Smooth muscle cell (in vitro differentiated cells): ENCODE results near the gene RAX2. TPM values are rescaled to one million over a fixed set of nuclear protein-coding genes. Genes with fewer than 3 reads are reported as not detected.

Experiments
- DNase-seq: peaks from one replicate; lab custom pipeline; 2025; ENCODE audit not compliant: unreplicated experiment; lab: John Stamatoyannopoulos, UW
- H2AFZ ChIP-seq: fragments of 200-600 bp; sonication (generic); 2 replicates; pipeline ENCODE4 v1.6.0; 2016; ENCODE audit warnings: antibody characterized with exemption, low read depth, mild to moderate bottlenecking
- H3F3A ChIP-seq: fragments of 200-600 bp; sonication (generic); 2 replicates; pipeline ENCODE4 v1.6.0; 2017; ENCODE audit warnings: antibody characterized with exemption, low read depth
- H3K27ac ChIP-seq: fragments of 200-600 bp; sonication (generic); 2 replicates; pipeline ENCODE4 v1.5.1; 2016; ENCODE audit warnings: low read depth, mild to moderate bottlenecking
- H3K27me3 ChIP-seq: fragments of 200-600 bp; sonication (generic); 2 replicates; pipeline ENCODE4 v1.6.1; 2016; ENCODE audit warnings: low read depth, mild to moderate bottlenecking
- H3K36me3 ChIP-seq: fragments of 200-600 bp; sonication (generic); 2 replicates; pipeline ENCODE4 v1.5.1; 2016; ENCODE audit warnings: low read depth
- H3K4me1 ChIP-seq: fragments of 200-600 bp; sonication (generic); 2 replicates; pipeline ENCODE4 v1.5.1; 2016; ENCODE audit warnings: low read depth
- H3K4me2 ChIP-seq: fragments of 200-600 bp; sonication (generic); 2 replicates; pipeline ENCODE4 v1.6.0; 2016; ENCODE audit warnings: mild to moderate bottlenecking
- H3K4me3 ChIP-seq: fragments of 200-600 bp; sonication (generic); 2 replicates; pipeline ENCODE4 v1.5.1; 2016; ENCODE audit warnings: mild to moderate bottlenecking
- H3K79me2 ChIP-seq: fragments of 200-600 bp; sonication (generic); 2 replicates; pipeline ENCODE4 v1.6.0; 2016; ENCODE audit warnings: low read depth, mild to moderate bottlenecking
- H3K9ac ChIP-seq: fragments of 200-600 bp; sonication (generic); 2 replicates; pipeline ENCODE4 v1.6.0; 2016; ENCODE audit warnings: low read depth
- H3K9me3 ChIP-seq: fragments of 200-600 bp; sonication (generic); replicated peaks from 2 replicates; pipeline ENCODE4 v1.5.1; 2016; ENCODE audit warnings: low read depth
- H4K20me1 ChIP-seq: fragments of 200-600 bp; sonication (generic); 2 replicates; pipeline ENCODE4 v1.6.0; 2016; ENCODE audit warnings: low read depth
- CTCF ChIP-seq: fragments of 200-600 bp; sonication (generic); IDR thresholded peaks from 2 replicates; pipeline ENCODE4 v1.5.1; 2017; ENCODE audit warnings: borderline replicate concordance, mild to moderate bottlenecking, antibody characterized with exemption; ENCODE audit not compliant: insufficient read depth, poor library complexity, severe bottlenecking
- WGBS: methylation state at CpG from one replicate; pipeline ENCODE4 v1.1.7; 2016; ENCODE audit warnings: low lambda C conversion rate; 5-methylcytosine and 5-hydroxymethylcytosine counted together
- polyA plus RNA-seq: library from polyadenylated mRNA; unstranded; fragments of >200 nt; fragmentation: Nextera tagmentation; extraction: Ambion mirVana; gene quantifications from 2 replicates; pipeline ENCODE4 v1.2.1, GENCODE V29; 2016
- total RNA-seq: library from RNA; depleted of rRNA; stranded (reverse); fragments of >200 nt; gene quantifications from 2 replicates; pipeline ENCODE4 v1.2.3, GENCODE V29; 2014

The RAX2 gene
- total and polyA plus RNA-seq, 2 experiments from 2014 or later = not detected

GRCh38 chr19:3814648-3815047 is 42.6 kb upstream of the RAX2 start:
- Histone ChIP-seq H4K20me1 (no peaks in the 10 kb centered on the region), H3K9me3 (no peaks in the 10 kb centered on the region), H3K9ac (no peak overlapping the region), H3K27me3 (no peaks in the 10 kb centered on the region), H3K79me2 (no peaks in the 10 kb centered on the region), H3K4me2 (no peak overlapping the region), H3F3A (no peaks in the 10 kb centered on the region), H2AFZ (no peak overlapping the region), H3K4me1 (no peaks in the 10 kb centered on the region), H3K4me3 (no peak overlapping the region), H3K27ac (no peak overlapping the region), H3K36me3 (no peaks in the 10 kb centered on the region)
- TF ChIP-seq CTCF = no peak
- no peak for DNase-seq
- WGBS = 95% methylated on average over 4 of the region's 4 CpGs

- Histone ChIP-seq H3K4me3 (no peak overlapping the region), H2AFZ (no peak overlapping the region), H4K20me1 (no peaks in the 10 kb centered on the region), H3K4me1 (no peaks in the 10 kb centered on the region), H3K4me2 (no peak overlapping the region), H3K27ac (no peak overlapping the region), H3K79me2 (no peaks in the 10 kb centered on the region), H3K9me3 (no peaks in the 10 kb centered on the region), H3K36me3 (no peaks in the 10 kb centered on the region), H3K9ac (no peak overlapping the region), H3F3A (no peaks in the 10 kb centered on the region), H3K27me3 (no peaks in the 10 kb centered on the region)
- WGBS = 88% methylated on average over 20 of the region's 22 CpGs
- DNase-seq = no peak
- TF ChIP-seq CTCF = no peak
Measured at GRCh38 chr19:3813473-3814392, 41.7 kb upstream of the RAX2 start.

GRCh38 chr19:3810708-3811355 is 38.8 kb upstream of the RAX2 start:
- no peak overlapping the region for H3K4me2 ChIP-seq
- no peak overlapping the region for H3K4me3 ChIP-seq
- H3K9ac ChIP-seq = no peak overlapping the region
- WGBS = 94% methylated on average over 38 of the region's 38 CpGs
- H2AFZ ChIP-seq = no peak overlapping the region
- H3K9me3 ChIP-seq = no peaks in the 10 kb centered on the region
- H3K27me3 ChIP-seq = no peaks in the 10 kb centered on the region
- H3K4me1 ChIP-seq = no peaks in the 10 kb centered on the region
- H3K79me2 ChIP-seq = no peaks in the 10 kb centered on the region
- no peaks in the 10 kb centered on the region for H4K20me1 ChIP-seq
- H3F3A ChIP-seq = no peaks in the 10 kb centered on the region
- H3K36me3 ChIP-seq = no peaks in the 10 kb centered on the region
- no peak for DNase-seq
- H3K27ac ChIP-seq = no peak overlapping the region
- TF ChIP-seq CTCF = no peak
